ENCODE data around the gene TUBB4B.

TUBB4B gene

GRCh38 chr9:137213160-137214060 lies 27.7 kb upstream of the TUBB4B start:
- no peak for DNase-seq

- DNase-seq: no peak
Observed at GRCh38 chr9:137214620-137215019, 26.5 kb upstream of the TUBB4B start.

DNA sequence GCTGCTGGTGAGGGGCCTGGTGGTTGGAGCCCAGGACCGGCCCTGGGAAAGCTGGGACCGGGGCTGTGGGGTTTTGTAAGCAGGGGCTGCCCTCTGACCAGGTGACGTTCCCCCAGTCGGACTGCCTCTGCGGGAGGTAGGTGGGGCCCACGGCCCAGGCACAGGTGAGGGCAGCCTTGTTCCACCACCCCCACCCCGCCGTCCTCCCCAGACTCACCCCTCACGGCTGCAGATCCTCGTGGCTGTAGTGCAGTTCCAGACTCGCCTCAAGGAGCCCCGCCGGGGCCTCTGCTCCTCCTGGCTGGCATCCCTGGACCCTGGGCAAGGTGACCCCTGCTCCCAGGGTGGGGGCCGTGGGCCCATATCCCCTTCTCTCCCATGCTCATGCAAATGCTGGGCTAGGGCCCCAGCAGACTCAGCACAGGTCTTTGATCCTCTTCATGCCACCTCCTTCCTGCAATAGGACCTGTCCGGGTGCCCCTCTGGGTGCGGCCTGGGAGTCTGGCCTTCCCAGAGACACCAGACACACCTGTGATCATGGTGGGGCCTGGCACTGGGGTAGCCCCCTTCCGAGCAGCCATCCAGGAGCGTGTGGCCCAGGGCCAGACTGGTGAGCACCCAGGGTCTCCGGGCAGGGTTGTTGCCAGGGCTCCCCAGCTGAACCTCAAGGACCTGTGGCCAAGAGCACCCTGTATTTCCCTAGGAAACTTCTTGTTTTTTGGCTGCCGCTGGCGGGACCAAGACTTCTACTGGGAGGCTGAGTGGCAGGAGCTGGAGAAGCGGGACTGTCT lies 25.7 kb upstream of the TUBB4B start:
- DNase-seq: no peak

GRCh38 chr9:137216188-137216965 lies 24.7 kb upstream of the TUBB4B start:
- DNase-seq: no peak

- no peak for DNase-seq
Observed at GRCh38 chr9:137217276-137218211, 23.5 kb upstream of the TUBB4B start.

- DNase-seq: no peak
Observed at GRCh38 chr9:137218212-137218753, 22.8 kb upstream of the TUBB4B start.

GRCh38 chr9:137218754-137219271 lies 22.3 kb upstream of the TUBB4B start:
- no peak for DNase-seq

- DNase-seq: no peak
Observed at GRCh38 chr9:137219757-137220316, 21.2 kb upstream of the TUBB4B start.

GRCh38 chr9:137220317-137221094 lies 20.6 kb upstream of the TUBB4B start:
- DNase-seq: no peak

- DNase-seq: no peak
Observed at GRCh38 chr9:137221095-137221505, 20.0 kb upstream of the TUBB4B start.

DNA sequence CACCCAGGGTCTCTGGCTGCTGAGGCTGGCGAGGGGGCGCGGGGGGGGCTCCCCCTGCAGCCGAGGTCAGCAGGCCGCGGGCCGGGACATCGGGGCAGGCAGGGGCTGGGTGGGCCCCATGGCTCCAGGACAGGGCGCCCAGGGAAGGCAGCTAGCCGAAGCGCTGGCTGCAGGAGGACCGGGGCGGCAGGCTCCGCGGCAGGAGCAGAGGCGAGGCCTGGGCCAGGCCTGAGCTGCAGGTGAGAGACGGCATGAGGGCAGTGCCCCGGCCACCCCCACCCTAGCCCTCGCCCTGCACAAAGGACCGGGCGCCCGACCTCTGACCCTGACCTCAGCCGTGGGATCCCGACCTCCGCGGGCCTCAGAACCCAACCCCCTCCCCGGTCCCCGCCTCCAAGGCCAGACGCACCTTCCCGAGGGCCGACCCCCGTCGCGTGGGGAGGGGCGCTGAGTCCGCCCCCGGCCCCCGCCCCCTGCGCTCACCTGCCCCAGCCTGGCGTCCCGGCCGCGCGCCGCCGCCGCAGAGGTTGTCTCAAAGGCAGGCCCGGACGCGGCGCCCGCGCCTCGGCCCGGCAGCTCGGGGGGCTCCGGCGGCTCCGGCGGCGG lies 19.5 kb upstream of the TUBB4B start:
- DNase-seq: no peak

DNA sequence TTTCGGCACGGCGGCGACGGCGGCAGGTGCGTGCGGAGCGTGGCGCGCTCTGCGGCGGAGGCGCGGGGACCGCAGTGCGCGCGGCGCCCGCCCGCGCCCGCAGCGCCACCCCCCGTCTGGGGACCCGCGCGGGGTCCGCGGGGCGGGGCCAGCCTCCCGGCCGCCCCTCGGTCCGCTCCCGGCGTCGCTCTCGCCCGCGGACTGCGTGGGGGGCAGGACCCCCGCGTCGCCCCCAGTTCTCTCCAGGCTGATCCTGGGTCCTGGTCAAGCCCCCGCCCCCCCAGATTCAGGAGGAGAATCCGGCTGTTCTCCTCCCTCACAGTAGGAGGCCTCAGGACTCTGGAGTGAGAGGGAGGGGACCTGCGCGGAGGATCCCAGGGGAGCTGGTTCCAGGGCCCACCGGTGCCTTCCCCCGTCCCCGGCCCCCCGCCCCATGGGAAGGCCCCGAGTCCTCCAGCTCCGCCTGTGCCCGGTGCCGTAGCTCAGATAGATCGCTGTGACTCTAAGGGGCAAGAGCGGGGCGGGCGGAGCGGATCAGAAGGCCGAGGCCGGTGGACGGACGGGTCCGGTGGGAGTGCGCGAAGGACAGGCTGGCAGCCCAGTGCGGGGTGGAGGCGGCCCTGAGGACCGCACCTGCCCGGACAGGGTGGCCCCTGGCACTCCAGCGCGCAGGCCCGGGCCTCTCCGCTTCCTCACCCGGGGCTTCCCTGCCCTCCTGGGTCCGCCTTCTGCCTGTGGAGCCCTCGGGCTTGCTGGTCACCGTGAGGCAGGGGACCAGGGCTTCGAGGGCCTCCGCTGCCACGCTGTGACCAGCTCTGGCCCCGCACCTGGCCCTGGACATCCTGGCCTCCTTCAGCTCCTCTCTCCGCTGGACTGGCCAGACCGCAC lies 18.7 kb upstream of the TUBB4B start, which contains the start of gene RNF208:
TSS of gene RNF208 (minus strand) at position 51 of the 888 bp plus-strand sequence. CDS start 1,028 bp downstream, outside the sequence.
- no peak for DNase-seq

DNA sequence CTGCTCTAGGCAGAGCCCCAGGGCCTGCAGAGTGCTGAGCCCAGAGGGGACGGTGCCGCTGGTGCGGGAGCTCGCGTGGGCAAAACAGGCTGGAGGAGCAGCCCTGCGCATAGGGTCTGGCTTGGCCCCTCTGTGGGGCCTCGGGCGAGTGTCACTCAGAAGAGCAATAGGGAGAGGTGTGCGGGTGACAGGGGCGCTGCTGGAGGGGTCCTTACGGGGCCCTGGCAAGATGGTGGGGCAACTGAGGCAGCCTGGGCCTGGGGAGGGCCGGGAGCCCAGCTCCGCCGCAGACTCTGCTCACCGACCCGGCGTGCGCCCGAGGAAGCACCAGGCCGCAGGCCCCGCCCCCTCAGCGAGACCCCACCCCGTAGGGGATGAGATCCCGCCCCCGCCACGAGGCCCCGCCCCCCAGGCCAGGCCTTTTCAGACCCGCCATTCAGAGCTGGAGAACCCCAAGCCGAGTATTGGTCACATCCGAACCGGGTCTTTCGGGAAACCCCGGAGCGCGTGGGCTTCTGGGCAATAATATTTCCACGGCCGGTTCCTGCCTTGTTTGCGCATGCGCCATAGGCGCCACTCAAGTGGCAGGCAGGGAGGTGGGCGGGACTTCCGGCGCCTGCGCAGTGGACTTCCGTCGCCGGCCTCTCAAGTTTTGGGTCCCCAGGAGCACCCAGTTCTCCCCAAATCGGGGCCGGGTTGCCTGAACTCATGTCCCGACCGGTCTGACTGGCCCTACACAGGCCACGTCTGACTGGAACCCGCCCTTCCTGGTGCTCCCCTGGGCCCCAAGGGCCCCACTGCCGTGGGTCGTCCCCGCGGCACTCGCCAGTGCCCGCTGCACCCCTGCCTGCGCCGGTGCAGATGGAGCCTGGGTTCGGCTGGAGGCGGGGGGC lies 17.8 kb upstream of the TUBB4B start:
- peak; percentile 98 for DNase-seq

GRCh38 chr9:137224830-137225694 lies 16.0 kb upstream of the TUBB4B start, which contains the start of gene CYSRT1:
TSS of gene CYSRT1 (plus strand) at chr9:137225174. CDS start at chr9:137225622, 448 bp downstream.
- no peak for DNase-seq

GRCh38 chr9:137225699-137226331 lies 15.3 kb upstream of the TUBB4B start:
- no peak for DNase-seq

Measured in stimulated activated naive CD4-positive, alpha-beta T cell treated with Interleukin-2 at 50 U/mL for 16 hours (primary cell).